ENCODE measurements around the gene ACADL. TPM values are rescaled to one million over a fixed set of nuclear protein-coding genes. Genes with fewer than 3 reads are reported as not detected.
A peak's percentile ranks its signal among the peaks of the same experiment; 100 is the strongest.
"Not testable (repeated sequence)": the region's sequence is repeated elsewhere in the genome, so short reads cannot be mapped to it uniquely, and the experiment has no call there.

Gene ACADL
- total RNA-seq, 1 donor from 2014 or later, result 0.73 TPM

- intact Hi-C loops (cut with DNase I), result loop anchor here (10.0 kb wide), 1 partner anchor 173 kb away; the partner anchor contains the start of gene RPE
- DNase-seq, result no peak
- no peak for ATAC-seq (ENCODE audit: poor library complexity)
Observed at GRCh38 chr2:210177769-210178168, 47.5 kb downstream of the ACADL start.

- intact Hi-C loops (cut with DNase I), result loop anchor here (10.0 kb wide), 1 partner anchor 172 kb away; the partner anchor contains the start of gene RPE
- not testable (repeated sequence) for ATAC-seq (ENCODE audit: poor library complexity); DNase-seq
Observed at GRCh38 chr2:210177115-210177514, 48.1 kb downstream of the ACADL start.

DNA sequence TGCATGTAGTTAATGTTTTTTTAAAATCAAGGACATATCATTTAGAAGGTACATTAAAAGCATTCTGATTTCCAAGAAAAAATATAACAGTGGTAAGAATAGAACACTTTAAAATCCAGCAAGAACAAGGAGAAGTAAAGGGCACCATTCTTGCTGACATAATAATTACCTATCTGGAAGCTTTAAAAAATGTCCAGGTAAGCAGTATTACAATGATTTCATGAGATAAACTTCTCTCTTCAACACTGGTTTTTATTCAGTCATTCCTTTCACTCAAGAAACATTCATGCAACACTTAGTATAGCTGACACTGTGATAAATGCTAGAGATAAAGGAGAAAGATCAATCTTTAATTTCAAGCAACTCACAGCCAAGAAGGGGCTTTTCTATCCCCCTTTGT, 51.2 kb downstream of the ACADL start:
- ATAC-seq (ENCODE audit: poor library complexity) (no peak), DNase-seq (no peak)
- intact Hi-C loops (cut with DNase I), result loop anchor here (10.0 kb wide), 1 partner anchor 169 kb away; the partner anchor contains the start of gene RPE

DNA sequence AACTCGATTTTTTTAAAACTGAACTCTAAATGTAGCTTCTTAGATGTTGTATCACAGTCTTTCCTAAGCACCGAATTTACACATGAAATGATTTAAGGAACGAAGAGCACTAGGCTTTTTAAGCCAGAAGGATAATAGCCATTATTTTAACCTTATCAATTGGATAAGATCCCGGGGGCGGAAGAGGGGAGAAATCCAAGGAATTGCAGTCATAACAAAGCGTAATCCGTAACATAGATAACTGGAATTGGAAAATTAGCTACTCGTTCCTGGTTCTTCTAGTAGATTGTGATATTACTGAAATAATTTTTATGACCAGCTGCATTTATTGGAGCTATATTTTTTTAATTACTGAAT, 53.0 kb downstream of the ACADL start:
- no peak for DNase-seq
- ATAC-seq (ENCODE audit: poor library complexity), result no peak
- intact Hi-C loops (cut with DNase I), result loop anchor here (10.0 kb wide), 1 partner anchor 167 kb away; the partner anchor contains the start of gene RPE

DNA sequence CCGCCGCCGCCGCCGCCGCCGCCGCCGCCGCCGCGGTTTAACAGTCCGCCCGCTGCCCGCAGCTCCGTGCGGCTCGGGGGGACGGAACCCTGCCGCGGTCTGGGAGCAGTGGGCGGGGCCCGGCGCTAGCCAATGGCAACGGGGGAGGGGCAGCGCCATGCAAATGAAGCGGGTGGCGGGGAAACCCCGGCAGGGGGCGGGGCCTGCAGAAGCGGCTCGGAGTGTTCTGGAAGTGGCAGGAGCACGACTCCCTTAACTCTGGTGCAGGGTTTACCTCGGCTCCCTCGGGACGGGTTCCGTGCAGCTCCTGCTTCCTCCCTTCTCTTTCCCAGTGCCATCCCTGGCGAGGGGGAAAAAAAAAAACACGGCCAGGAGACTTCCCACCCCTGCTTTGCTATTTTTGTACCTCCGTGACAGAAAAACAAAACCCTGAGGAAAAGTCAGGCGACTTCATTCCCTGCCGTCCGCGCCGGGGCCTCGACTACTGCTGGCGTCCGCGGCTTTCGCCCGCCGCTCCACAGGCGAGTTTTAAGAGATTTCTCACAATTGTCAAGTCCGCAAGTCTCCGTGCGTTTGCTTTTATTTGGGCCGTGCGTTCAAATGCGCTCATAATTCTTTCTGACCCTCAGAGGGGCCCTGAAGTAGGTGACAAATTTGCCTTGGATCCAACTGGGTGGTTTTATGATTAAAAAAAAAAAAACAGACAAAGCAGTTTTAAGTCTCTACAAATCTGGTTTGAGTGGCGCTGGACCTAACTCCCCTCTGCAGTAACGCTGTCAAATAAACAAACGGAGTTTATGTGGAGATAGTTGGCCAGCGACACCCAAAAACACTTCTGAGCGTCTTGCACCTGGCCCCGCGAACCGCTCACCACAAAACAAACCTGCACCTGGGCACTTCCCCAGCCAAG, 53.7 kb downstream of the ACADL start, which contains the start of gene KANSL1L:
Gene KANSL1L (minus strand): TSS at position 101 of the 910 bp plus-strand sequence. CDS start 16,827 bp downstream, outside the sequence.
- DNase-seq, result peak; percentile 100
- intact Hi-C loops (cut with DNase I), result loop anchor here (10.0 kb wide), 1 partner anchor 167 kb away; the partner anchor contains the start of gene RPE
- ATAC-seq (ENCODE audit: poor library complexity), result peak; percentile 94

- intact Hi-C loops (cut with DNase I), result loop anchor here (10.0 kb wide), 1 partner anchor 166 kb away; the partner anchor contains the start of gene RPE
- DNase-seq, result peak; percentile 96
- peak; percentile 89 for ATAC-seq (ENCODE audit: poor library complexity)
Observed at GRCh38 chr2:210170446-210171303, 54.6 kb downstream of the ACADL start.

DNA sequence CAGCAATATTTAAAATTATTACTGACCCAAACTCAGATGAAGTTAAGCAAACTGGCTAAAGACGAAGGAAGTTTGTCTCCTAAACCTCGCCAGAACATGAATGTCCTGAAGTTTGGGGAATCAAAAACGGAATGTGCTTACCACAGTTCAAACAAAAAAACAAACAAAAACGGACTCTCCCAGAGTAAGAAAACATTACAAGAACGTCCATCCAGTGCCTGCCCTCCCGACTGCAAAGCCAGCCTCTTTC, 55.1 kb downstream of the ACADL start:
- DNase-seq (no peak), ATAC-seq (ENCODE audit: poor library complexity) (no peak)
- intact Hi-C loops (cut with DNase I), result loop anchor here (10.0 kb wide), 1 partner anchor 165 kb away; the partner anchor contains the start of gene RPE

DNA sequence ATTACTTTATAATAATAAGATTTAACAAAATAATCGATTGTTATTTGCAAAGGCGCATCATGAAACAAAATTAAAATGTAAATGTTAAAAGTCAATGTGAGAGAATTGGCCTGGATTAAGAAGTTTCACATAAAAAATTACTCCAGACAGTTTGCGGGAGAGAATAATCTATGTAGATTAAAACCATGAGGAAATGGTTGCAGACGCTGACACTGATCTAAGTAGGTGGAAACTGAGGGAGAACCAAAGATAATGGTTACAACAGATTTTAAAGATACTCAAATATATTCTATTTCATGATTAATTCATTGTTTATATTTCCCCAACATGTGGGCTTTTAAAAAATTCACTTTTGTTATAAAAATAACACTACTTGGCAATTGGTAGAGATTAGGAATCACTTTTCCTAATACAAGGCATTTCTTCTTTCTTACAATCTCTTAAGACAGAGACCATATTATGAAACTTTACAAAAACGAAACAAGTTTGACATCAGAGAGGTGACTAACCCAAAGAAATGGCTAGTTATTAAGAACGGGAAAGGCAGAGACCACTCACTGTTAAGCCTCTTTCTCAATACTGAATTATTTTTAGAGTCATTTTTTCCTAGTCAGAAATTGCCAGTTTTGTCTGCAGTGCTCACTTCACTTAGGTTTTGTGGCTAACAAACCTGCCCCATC, 55.6 kb downstream of the ACADL start:
- ATAC-seq (ENCODE audit: poor library complexity) (no peak), DNase-seq (no peak)
- intact Hi-C loops (cut with DNase I), result loop anchor here (10.0 kb wide), 1 partner anchor 165 kb away; the partner anchor contains the start of gene RPE

GRCh38 chr2:210167227-210167626, 58.0 kb downstream of the ACADL start:
- intact Hi-C loops (cut with DNase I), result no loop called here
- ATAC-seq (ENCODE audit: poor library complexity), result no peak
- DNase-seq, result no peak

DNA sequence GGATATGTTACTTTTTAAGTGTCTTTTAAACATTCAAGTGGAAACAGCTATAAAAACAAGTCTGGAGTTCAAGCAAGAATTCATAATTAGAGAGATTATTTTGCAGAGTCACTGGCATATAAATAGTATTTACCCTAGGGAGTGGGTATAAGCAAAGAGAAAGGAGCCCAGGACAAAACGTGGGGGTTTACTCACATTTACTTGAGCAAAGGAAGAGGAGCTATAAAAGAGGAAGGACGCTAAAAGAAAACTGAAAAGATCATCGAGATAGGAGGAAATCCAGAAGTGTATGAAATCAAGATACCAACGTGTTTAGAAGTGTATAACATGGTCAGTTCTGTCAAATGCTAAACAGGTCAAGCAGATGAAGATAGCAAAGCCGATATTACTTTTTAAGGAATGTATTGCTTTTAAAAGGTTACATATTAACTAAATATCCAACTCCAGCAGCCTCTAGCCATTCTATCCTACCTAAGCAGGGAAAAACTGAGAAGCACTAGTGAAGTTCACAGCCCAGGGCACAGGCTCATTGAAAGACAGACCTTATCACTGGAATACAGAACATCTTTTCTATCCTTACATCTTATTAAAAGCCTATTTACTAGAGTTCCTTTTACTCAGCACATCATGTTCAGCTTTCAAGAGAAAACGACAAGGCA, 62.7 kb downstream of the ACADL start:
- intact Hi-C loops (cut with DNase I), result no loop called here
- ATAC-seq (ENCODE audit: poor library complexity), result peak; percentile 36
- DNase-seq, result no peak

DNA sequence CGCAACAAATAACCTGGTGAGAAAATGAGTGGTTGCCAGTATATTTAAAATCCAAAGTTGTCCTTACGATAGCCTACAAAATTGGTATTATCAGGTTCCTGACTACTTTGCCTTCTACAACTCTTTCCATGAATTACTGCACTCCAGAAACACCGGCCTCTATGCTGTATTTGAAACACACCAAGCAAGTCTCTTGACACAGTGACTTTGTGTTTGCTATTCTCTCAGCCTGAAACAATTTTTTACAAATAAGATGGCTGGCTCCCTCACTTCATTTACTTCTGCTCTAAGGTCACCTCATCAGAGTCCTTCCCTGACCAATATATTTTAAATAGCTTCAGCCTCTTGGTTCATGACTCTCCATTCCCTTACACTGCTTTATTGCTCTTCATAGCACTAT, 66.2 kb downstream of the ACADL start:
- DNase-seq (no peak), ATAC-seq (ENCODE audit: poor library complexity) (no peak)
- intact Hi-C loops (cut with DNase I), result no loop called here

GRCh38 chr2:210158236-210158635, 67.0 kb downstream of the ACADL start:
- DNase-seq, result no peak
- intact Hi-C loops (cut with DNase I), result no loop called here
- ATAC-seq (ENCODE audit: poor library complexity), result no peak

DNA sequence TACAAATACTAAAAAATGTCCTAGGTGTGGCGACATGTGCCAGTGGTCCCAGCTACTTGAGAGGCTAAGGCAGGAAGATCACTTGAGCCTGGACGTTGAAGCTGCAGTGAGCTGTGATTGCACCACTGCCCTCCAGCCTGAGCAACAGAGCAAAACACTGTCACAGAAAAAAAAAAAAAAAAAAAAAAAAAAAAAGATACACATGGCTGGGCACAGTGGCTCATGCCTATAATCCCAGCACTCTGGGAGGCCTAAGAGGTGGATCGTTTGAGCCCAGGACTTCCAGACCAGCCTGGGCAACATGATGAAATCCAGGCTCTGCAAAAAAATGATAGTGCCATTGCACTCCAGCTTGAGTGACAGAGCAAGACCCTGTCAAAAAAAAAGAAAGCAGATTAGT, 67.7 kb downstream of the ACADL start:
- DNase-seq (no peak), ATAC-seq (ENCODE audit: poor library complexity) (no peak)
- intact Hi-C loops (cut with DNase I), result no loop called here

DNA sequence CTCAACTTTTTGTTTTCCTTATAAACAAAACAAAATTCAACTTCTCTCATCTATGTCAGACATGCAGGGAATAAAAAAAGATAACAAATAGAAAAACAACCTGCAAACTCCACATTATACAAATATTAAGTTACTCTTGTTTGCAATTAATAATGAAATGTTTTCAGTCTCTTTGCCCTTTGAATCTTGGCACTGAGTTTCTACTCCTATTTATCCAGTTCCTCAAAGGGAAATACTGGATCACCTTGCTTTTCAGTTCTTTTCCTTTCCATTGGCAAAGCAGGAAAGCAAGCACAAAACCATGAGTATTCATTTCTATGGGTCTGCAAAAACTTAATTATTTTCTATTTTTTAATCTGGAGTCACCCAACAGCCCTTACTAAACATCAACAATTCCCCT, 77.6 kb downstream of the ACADL start:
- DNase-seq (no peak), ATAC-seq (ENCODE audit: poor library complexity) (no peak)
- intact Hi-C loops (cut with DNase I), result no loop called here
